Fibroblast of peridontal ligament (primary cell): ENCODE measurements around the gene JAKMIP1.

Experiments
- DNase-seq: peaks from one replicate; pipeline ENCODE4 v3.0.0-alpha.2; 2010; ENCODE audit errors: extremely low read depth

The JAKMIP1 gene

GRCh38 chr4:6095023-6095752, 105.2 kb downstream of the JAKMIP1 start:
- DNase-seq, result no peak

DNA sequence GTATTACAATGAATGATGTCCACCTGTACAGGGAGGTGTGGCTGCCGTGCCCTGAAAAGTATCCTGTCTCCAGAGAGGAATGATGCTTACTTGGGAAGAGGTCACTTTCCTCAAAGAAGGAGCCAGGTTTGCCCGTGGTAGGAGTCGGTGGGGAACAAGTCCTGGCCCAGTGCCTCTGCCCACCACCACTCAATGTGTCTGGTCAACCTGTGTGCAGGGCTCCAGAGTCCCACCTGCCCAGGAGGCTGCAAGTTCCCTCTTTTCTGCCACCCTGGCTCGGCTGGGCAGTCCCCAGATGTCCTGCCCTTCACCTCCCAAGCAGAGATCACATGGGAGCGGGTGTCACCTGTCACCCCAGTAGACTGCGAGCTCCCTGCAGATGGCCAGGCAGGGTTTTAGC, 106.7 kb downstream of the JAKMIP1 start:
- no peak for DNase-seq

- DNase-seq, result no peak
Observed at GRCh38 chr4:6092971-6093370, 107.4 kb downstream of the JAKMIP1 start.

DNA sequence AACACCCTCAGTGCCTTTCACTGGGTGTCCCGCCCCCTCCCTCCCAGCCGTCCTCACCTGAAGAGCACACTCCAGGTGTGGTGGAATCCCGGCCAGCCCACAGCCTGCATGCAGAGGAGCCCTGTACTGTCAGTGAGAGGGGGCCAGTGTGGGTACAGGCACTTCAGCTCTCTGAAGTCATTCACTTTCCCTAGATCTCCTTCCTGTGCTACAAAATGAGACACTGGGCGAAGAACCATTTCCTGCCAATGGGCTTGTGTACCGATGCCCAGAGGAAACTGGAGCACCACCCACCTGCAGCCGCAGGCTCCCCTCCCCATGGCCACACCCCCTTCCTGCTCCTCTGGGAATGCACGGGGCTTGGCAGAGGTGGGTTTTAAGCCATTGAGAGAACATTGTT, 108.2 kb downstream of the JAKMIP1 start:
- DNase-seq, result no peak

DNA sequence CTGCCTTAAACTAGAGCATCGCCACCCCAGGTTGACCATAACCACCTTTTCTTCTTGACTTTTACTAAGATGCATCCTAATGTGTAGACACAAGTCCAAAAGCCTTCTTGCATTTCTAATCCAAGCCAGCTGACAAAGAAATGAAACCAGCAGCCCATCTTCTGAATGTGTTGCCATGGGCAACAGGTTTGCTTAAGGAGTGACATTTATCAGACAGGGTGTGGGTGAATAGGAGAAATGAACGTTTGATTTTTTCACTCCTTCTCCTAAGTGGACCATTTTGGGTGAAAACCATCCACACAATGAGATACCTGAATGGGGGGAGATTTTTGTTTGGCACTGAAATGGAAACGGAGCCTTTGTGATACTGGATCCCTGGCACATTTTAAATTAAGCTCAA, 109.4 kb downstream of the JAKMIP1 start:
- no peak for DNase-seq

DNA sequence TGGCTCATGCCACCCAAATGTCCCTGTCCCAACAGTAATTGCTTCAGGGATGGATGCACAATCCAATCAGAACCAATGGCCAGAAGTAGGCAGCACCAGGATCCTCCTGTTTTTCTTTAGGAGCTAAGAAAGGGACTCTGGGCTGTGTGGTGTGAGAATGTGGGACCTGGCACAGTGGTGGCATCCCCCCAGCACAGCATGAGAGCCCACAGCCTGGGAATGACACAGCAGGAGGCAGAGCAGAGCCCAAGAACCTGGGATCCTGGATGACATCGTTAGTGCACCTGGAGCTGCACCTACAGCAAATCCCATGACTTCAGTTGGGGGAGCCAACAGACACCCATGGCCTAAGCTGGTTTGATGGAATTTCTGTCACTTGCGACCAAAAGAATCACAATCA, 111.4 kb downstream of the JAKMIP1 start:
- no peak for DNase-seq

- DNase-seq, result no peak
Observed at GRCh38 chr4:6087669-6088341, 112.5 kb downstream of the JAKMIP1 start.

DNA sequence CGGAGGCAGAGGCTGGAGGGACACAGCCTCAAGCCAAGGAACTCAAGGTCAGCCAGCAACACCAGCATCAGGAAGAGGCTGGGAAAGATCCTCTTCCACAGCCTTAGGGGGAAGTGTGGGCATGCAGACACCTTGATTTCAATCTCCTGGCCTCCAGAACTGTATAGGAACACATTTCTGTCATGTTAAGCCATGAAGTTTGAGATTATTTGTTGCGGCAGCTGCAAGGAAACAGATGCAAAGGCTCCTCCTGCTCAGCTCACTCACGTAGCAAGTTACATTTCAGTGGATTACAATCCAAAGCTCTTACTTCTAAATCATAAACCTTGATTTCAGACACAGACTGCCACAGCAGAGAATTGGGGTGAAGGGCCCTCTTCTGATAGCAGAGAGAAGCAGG, 113.5 kb downstream of the JAKMIP1 start:
- DNase-seq, result no peak

GRCh38 chr4:6085691-6086628, 114.4 kb downstream of the JAKMIP1 start:
- no peak for DNase-seq

- no peak for DNase-seq
Observed at GRCh38 chr4:6085028-6085690, 115.2 kb downstream of the JAKMIP1 start.

- no peak for DNase-seq
Observed at GRCh38 chr4:6079965-6080364, 120.4 kb downstream of the JAKMIP1 start.

- DNase-seq, result no peak
Observed at GRCh38 chr4:6078560-6078959, 121.8 kb downstream of the JAKMIP1 start.

DNA sequence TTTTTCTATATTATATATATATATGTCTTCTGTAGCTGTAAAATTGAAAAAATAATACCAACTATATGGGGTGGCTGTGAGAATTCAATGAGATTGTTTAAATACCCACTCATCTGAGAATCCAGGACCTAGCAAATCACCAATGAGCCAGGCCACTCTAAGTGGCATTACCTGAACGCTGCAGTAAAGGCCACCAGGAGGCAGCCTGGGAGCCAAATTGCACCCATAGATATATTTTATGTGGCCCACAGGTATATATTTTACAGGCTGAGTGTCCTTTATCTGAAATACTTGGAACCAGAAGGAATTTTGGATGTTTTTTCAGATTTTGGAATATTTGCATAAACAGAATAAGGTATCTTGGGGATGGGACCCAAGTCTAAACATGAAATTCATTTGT, 124.0 kb downstream of the JAKMIP1 start:
- no peak for DNase-seq

DNA sequence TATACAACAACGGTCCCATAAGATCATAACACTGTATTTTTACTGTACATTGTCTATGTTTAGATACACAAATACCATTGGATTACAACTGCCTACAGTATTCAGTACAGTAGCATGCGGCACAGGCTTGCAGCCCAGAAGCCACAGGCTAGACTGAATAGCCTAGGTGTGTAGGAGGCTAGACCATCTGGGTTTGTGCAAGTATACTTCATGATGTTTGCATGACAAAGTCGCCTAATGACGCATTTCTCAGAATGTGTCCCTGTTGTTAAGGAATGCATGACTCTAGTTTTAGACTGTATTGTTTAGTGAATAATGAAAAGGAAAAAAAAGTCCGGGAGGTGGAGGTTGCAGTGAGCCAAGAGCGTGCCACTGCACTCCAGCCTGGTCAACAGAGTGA, 125.6 kb downstream of the JAKMIP1 start:
- DNase-seq, result no peak

- no peak for DNase-seq
Observed at GRCh38 chr4:6071959-6072720, 128.2 kb downstream of the JAKMIP1 start.

GRCh38 chr4:6071191-6071958, 129.0 kb downstream of the JAKMIP1 start:
- no peak for DNase-seq

DNA sequence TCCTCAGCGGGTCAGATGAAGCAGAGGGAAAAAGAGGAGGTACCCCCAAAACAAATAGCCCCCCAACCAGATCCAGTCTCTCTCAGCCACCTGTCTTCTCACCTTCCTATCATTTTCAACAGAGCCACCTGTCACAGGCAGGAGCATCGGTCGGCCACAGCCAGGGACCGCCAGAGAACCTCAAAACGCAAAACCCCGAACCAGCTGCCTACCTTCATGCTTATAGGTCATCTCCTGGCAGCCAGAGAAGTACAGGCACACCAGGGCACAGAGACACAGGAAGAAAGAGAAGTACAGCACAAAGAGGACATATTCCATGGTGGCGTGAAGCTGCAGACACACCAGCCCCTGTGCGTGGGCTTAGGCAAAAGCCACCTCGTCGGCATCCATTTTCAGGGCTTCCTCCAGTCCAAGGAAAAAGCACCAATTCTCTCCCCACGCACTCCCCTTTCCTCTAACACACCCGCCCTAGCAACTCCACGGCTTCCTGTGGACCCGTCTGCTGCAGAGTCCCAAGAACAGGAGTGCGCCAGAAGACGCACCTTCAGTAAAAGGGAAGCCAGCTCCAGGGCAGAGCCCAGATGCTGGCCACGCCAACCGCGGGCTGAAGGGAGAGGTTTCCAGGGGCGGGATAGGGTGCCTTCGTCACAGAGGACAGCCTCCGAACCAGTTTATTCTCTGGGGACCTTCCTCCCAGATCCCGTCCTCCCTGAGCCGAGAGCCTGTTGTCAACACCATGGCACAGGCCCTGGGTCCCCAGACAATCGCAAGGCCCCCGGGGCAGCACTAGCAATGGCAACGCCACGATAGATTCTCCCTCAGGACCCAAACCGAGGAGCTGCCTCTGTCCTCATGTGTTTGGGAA, 130.3 kb downstream of the JAKMIP1 start:
- no peak for DNase-seq

DNA sequence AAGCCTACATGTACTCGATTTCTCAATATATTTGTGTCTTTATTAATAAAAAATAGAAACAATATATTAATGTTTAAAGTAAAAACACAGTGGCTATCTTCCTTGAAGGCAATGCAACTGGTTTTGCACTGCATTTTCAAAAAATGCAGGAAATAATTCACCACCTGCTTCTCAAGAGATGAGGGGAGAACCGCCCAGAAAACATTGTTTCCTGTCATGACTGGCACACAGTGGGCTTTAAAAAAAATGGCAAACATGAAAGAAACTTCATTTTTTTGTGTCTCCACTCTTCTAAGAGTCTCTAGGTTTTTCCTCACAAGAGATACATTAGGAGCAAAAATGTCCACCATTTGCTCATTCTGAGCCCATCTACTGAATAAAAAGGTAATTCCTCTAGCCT, 131.4 kb downstream of the JAKMIP1 start:
- DNase-seq, result no peak

DNA sequence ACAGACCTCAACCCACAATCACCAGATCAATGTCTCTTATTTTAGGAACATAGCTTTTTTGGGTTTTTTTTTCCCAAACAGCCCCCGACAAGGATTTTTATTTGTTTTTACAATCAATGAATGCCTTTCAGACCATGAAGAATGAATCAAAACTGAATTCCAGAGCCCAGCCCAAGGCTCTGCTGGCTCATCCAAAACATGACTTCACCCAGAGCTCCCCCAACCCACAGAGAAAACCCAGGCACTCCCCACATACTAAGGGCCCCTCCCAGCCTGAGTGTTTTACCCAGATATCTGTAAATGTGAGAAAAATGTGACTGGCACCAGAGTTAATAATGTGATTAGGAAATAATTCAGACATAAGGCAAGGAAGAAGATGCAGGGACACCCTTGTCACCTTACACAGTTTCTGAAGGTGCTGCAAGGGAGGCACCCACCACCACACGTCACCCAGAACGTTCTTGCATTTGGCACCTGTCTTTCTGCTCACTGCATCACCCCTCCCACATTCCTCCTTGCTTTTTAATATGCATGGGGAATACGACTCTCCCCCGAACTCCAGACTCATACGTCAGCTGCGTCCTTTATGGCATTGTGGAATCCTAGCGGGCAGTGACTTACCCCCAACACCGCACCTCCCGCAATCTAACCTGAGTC, 134.3 kb downstream of the JAKMIP1 start:
- no peak for DNase-seq
